K562 (cell line): ENCODE measurements around the gene LYZL4. TPM values are rescaled to one million over a fixed set of nuclear protein-coding genes. Genes with fewer than 3 reads are reported as not detected.

Experiments used
- HDAC6 ChIP-seq: IDR thresholded peaks from 2 replicates; pipeline ENCODE4 v1.6.1; 2012; ENCODE audit warnings: low read depth, mild to moderate bottlenecking, control low read depth, inconsistent platforms, low read length, moderate library complexity
- SIN3A ChIP-seq, 2 experiments: fragments of 150-350 bp in 1 of 2; IDR thresholded peaks; 2 replicates each; pipeline ENCODE4 v1.6.1; 2011 to 2016; ENCODE audit warnings: borderline replicate concordance in 2 of 2, low read depth in 2 of 2, low read length in 2 of 2, mild to moderate bottlenecking in 2 of 2, moderate library complexity in 2 of 2; ENCODE audit not compliant: control insufficient read depth in 1 of 2
- SRSF9 ChIP-seq: fragments of 200-400 bp; formaldehyde crosslinking; IDR thresholded peaks from 2 replicates; pipeline ENCODE4 v1.6.1; 2017; ENCODE audit warnings: low read depth, low read length, borderline replicate concordance
- ZNF239 ChIP-seq: fragments of 250-450 bp; sonication (Bioruptor Pico); IDR thresholded peaks from 2 replicates; pipeline ENCODE4 v1.4.0; 2020; ENCODE audit warnings: mild to moderate bottlenecking
- polyA plus RNA-seq, 8 experiments: library from polyadenylated mRNA; depleted of rRNA in 4 of 8; stranded (reverse) in 5 of 8; unstranded in 3 of 8; fragments of >200 nt; fragmentation: Nextera tagmentation in 2 of 8; fragmentation: Illumina TruSeq in 1 of 8; extraction: Ambion mirVana in 2 of 8; extraction: Trizol in 1 of 8; gene quantifications; 2 replicates each; pipeline versions ENCODE4 v1.2.1 to v1.2.3, GENCODE V29; 2011 to 2014; ENCODE audit warnings: inconsistent platforms in 1 of 8, missing spikeins in 1 of 8
- total RNA-seq, 7 experiments: library from RNA; depleted of rRNA in 6 of 7; stranded (reverse); fragments of >200 nt in 6 of 7; fragmentation: Illumina TruSeq in 2 of 7; extraction: Trizol in 2 of 7; gene quantifications; 2 replicates each; pipeline versions ENCODE4 v1.2.1 to v1.2.3, GENCODE V29; 2011 to 2021; ENCODE audit warnings: low replicate concordance in 1 of 7
- TF ChIP-seq, protein P1 (sequence below): sonication (generic); formaldehyde crosslinking; IDR thresholded peaks from 2 replicates; pipeline ENCODE4 v1.4.0; 2020; ENCODE audit warnings: mild to moderate bottlenecking, missing genetic modification reagents
- TF ChIP-seq, protein P2 (sequence below): fragments of 450-650 bp; IDR thresholded peaks from 2 replicates; pipeline ENCODE4 v1.6.1; 2016; ENCODE audit warnings: missing biosample characterization, missing genetic modification characterization
- TF ChIP-seq, protein P3 (sequence below): fragments of 250-450 bp; sonication (Bioruptor Pico); IDR thresholded peaks from 2 replicates; pipeline ENCODE4 v1.4.0; 2020; ENCODE audit warnings: mild to moderate bottlenecking, moderate library complexity

Gene LYZL4
- total and polyA plus RNA-seq, 9 of the 15 experiments (the other 6 are each of a cell fraction or from before 2014, with no cell fraction given) = not detected

DNA sequence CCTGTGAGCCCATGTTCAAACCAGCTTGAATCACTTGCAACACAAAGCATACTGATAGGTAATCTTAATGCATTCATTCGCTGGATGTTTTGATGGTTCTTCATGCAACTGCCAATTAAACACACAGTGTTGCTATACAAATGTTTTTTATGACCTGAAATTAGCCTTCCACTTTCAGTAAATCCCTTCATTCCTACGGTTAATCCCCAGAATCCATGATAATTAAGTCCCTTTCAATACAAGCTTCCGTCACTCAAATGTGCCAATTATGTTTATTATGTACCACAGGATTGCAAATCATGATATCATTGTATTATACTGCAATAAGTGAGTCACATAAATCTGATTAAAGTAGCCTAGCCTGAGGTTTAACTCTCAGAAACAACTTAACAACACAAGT lies 14.5 kb upstream of the LYZL4 start (continued):
- no peak for TF ChIP-seq SIN3A (IDR thresholded peaks at IDR 0.05; ENCODE audit: borderline replicate concordance in 2 of 2, control insufficient read depth in 1 of 2, low read depth in 2 of 2, low read length in 2 of 2)
- TF ChIP-seq ZNF239 (CRISPR knock-in tag) = no peak
- TF ChIP-seq SRSF9 = no peak
- TF ChIP-seq, protein P1, sequence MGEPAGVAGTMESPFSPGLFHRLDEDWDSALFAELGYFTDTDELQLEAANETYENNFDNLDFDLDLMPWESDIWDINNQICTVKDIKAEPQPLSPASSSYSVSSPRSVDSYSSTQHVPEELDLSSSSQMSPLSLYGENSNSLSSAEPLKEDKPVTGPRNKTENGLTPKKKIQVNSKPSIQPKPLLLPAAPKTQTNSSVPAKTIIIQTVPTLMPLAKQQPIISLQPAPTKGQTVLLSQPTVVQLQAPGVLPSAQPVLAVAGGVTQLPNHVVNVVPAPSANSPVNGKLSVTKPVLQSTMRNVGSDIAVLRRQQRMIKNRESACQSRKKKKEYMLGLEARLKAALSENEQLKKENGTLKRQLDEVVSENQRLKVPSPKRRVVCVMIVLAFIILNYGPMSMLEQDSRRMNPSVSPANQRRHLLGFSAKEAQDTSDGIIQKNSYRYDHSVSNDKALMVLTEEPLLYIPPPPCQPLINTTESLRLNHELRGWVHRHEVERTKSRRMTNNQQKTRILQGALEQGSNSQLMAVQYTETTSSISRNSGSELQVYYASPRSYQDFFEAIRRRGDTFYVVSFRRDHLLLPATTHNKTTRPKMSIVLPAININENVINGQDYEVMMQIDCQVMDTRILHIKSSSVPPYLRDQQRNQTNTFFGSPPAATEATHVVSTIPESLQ (CRISPR knock-in tag) = no peak
- TF ChIP-seq, protein P2, sequence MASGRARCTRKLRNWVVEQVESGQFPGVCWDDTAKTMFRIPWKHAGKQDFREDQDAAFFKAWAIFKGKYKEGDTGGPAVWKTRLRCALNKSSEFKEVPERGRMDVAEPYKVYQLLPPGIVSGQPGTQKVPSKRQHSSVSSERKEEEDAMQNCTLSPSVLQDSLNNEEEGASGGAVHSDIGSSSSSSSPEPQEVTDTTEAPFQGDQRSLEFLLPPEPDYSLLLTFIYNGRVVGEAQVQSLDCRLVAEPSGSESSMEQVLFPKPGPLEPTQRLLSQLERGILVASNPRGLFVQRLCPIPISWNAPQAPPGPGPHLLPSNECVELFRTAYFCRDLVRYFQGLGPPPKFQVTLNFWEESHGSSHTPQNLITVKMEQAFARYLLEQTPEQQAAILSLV (tag) = no peak
- TF ChIP-seq HDAC6 = no peak
- TF ChIP-seq, protein P3, sequence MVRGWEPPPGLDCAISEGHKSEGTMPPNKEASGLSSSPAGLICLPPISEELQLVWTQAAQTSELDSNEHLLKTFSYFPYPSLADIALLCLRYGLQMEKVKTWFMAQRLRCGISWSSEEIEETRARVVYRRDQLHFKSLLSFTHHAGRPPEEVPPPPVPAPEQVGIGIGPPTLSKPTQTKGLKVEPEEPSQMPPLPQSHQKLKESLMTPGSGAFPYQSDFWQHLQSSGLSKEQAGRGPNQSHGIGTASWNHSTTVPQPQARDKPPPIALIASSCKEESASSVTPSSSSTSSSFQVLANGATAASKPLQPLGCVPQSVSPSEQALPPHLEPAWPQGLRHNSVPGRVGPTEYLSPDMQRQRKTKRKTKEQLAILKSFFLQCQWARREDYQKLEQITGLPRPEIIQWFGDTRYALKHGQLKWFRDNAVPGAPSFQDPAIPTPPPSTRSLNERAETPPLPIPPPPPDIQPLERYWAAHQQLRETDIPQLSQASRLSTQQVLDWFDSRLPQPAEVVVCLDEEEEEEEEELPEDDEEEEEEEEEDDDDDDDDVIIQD (CRISPR knock-in tag) = no peak
